NCI-H82 (cell line): ENCODE results near the gene UGDH.

ENCODE experiments used
- DNase-seq: peaks from one replicate; lab custom pipeline; 2025; lab: John Stamatoyannopoulos, UW

Gene UGDH

GRCh38 chr4:39452860-39453587, 74.2 kb downstream of the UGDH start:
- DNase-seq = no peak

- DNase-seq = peak; percentile 9
Observed at GRCh38 chr4:39452153-39452859, 74.9 kb downstream of the UGDH start.

- DNase-seq = no peak
Observed at GRCh38 chr4:39451423-39452023, 75.7 kb downstream of the UGDH start.

- no peak for DNase-seq
Observed at GRCh38 chr4:39450618-39451017, 76.6 kb downstream of the UGDH start.
